PC-3 (cell line): Measurements from ENCODE around the gene ZNF768. TPM values are rescaled to one million over a fixed set of nuclear protein-coding genes. Genes with fewer than 3 reads are reported as not detected.

Source experiments
- ATAC-seq: fragments of 200-7000 bp; cut with Tn5 transposase; 2 replicates; pipeline ENCODE4 v1.9.1; 2020; ENCODE audit warnings: mild to moderate bottlenecking, moderate library complexity
- BruUV-seq: library from RNA; stranded (reverse); fragments of 400-500 nt; replicated peaks from 2 replicates; lab custom pipeline; 2021; lab: Mats Ljungman, UMichigan
- CTCF ChIA-PET: fragments of 300-600 bp; sonication (Branson Sonifier 250); formaldehyde crosslinking; loops from one replicate; lab custom pipeline; 2022; ENCODE audit warnings: antibody characterized with exemption; lab: Charles Lee
- POLR2A ChIA-PET: fragments of 300-600 bp; sonication (Branson Sonifier 250); formaldehyde crosslinking; loops from one replicate; lab custom pipeline; 2022; ENCODE audit warnings: antibody characterized with exemption; ENCODE audit not compliant: unreplicated experiment; lab: Charles Lee
- DNase-seq: peaks from one replicate; pipeline ENCODE4 v3.0.0-alpha.2; 2015
- H2AFZ ChIP-seq: fragments of 300-600 bp; sonication (generic); 2 replicates; pipeline ENCODE4 v1.6.0; 2016; ENCODE audit warnings: antibody characterized with exemption, low read length
- H3F3A ChIP-seq: fragments of 300-600 bp; sonication (generic); one replicate; pipeline ENCODE4 v1.6.0; 2017; ENCODE audit warnings: antibody characterized with exemption, low read length, control low read depth, mild to moderate bottlenecking; ENCODE audit not compliant: unreplicated experiment
- H3K27ac ChIP-seq: fragments of 300-600 bp; sonication (generic); 2 replicates; pipeline ENCODE4 v1.5.1; 2016; ENCODE audit warnings: mild to moderate bottlenecking, low read length
- H3K27me3 ChIP-seq: fragments of 300-600 bp; sonication (generic); 2 replicates; pipeline ENCODE4 v1.6.1; 2016; ENCODE audit warnings: low read length, mixed read lengths
- H3K36me3 ChIP-seq: fragments of 300-600 bp; sonication (generic); 2 replicates; pipeline ENCODE4 v1.6.1; 2016; ENCODE audit warnings: low read depth, mixed run types, low read length, mixed read lengths
- H3K4me1 ChIP-seq: fragments of 300-600 bp; sonication (generic); 2 replicates; pipeline ENCODE4 v1.5.1; 2016; ENCODE audit warnings: low read length; ENCODE audit not compliant: insufficient read depth
- H3K4me2 ChIP-seq: fragments of 300-600 bp; sonication (generic); 2 replicates; pipeline ENCODE4 v1.6.0; 2016; ENCODE audit warnings: low read length
- H3K4me3 ChIP-seq: fragments of 300-600 bp; sonication (generic); 2 replicates; pipeline ENCODE4 v1.5.1; 2016; ENCODE audit warnings: mild to moderate bottlenecking, low read length, mixed read lengths
- H3K79me2 ChIP-seq: fragments of 300-600 bp; sonication (generic); 2 replicates; pipeline ENCODE4 v1.6.1; 2017; ENCODE audit warnings: low read length, mixed read lengths
- H3K9ac ChIP-seq: fragments of 300-600 bp; sonication (generic); 2 replicates; pipeline ENCODE4 v1.6.0; 2016; ENCODE audit warnings: mild to moderate bottlenecking, low read length
- H3K9me2 ChIP-seq: fragments of 300-600 bp; sonication (generic); replicated peaks from 2 replicates; pipeline ENCODE4 v1.6.1; 2016; ENCODE audit warnings: mixed run types, low read length, mixed read lengths
- H3K9me3 ChIP-seq: fragments of 300-600 bp; sonication (generic); 2 replicates; pipeline ENCODE4 v1.6.1; 2016; ENCODE audit warnings: low read length, mixed read lengths
- H4K20me1 ChIP-seq: fragments of 300-600 bp; sonication (generic); 2 replicates; pipeline ENCODE4 v1.6.1; 2016; ENCODE audit warnings: low read length, mixed read lengths
- EZH2 ChIP-seq: fragments of 300-600 bp; sonication (generic); IDR thresholded peaks from one replicate; pipeline ENCODE4 v1.6.1; 2017; ENCODE audit warnings: antibody characterized with exemption, mild to moderate bottlenecking, low read length; ENCODE audit not compliant: unreplicated experiment
- EZH2phosphoT487 ChIP-seq: fragments of 300-600 bp; sonication (generic); IDR thresholded peaks from 2 replicates; pipeline ENCODE4 v1.6.1; 2018; ENCODE audit warnings: mild to moderate bottlenecking, antibody characterized with exemption, low read length, borderline replicate concordance
- intact Hi-C: fragments of 100-400 bp; cut with micrococcal nuclease; formaldehyde crosslinking; loops from 2 replicates; pipeline ENCODE4 v1.9.0; 2023
- microRNA-seq: library from miRNA; unstranded; fragments of <30 nt; microRNA quantifications from one replicate; pipeline ENCODE4 v1.1.0, GENCODE V29; 2020; ENCODE audit not compliant: unreplicated experiment
- total RNA-seq: library from RNA; depleted of rRNA; stranded (reverse); fragments of >200 nt; gene quantifications from 2 replicates; pipeline ENCODE4 v1.2.3, GENCODE V29; 2014; rRNA removed
- TF ChIP-seq, protein P1 (sequence below): fragments of 300-600 bp; sonication (generic); conservative IDR thresholded peaks from 2 replicates; pipeline ENCODE4 v1.5.1; 2017; ENCODE audit warnings: antibody characterized with exemption, low read depth, mild to moderate bottlenecking, low read length

The ZNF768 gene
- total RNA-seq, 1 experiment from 2014 or later: 31.2 TPM

GRCh38 chr16:30474684-30475083 lies 51.7 kb downstream of the ZNF768 start:
- Histone ChIP-seq H3K9me3 (no peaks in the 10 kb centered on the region), H3K9ac (no peak overlapping the region), H3K27ac (no peak overlapping the region), H3K36me3 (no peaks in the 10 kb centered on the region), H3K27me3 (no peaks in the 10 kb centered on the region), H3F3A (no peaks in the 10 kb centered on the region), H3K79me2 (no peaks in the 10 kb centered on the region), H3K9me2 (no peaks in the 10 kb centered on the region), H4K20me1 (no peaks in the 10 kb centered on the region), H3K4me3 (no peak overlapping the region), H2AFZ (no peak overlapping the region), H3K4me2 (no peak overlapping the region), H3K4me1 (no peaks in the 10 kb centered on the region)
- CTCF ChIA-PET: no interaction called here
- POLR2A ChIA-PET: no interaction called here
- intact Hi-C loops: no loop called here
- DNase-seq (no peak), ATAC-seq (no peak)
- TF ChIP-seq, protein P1, sequence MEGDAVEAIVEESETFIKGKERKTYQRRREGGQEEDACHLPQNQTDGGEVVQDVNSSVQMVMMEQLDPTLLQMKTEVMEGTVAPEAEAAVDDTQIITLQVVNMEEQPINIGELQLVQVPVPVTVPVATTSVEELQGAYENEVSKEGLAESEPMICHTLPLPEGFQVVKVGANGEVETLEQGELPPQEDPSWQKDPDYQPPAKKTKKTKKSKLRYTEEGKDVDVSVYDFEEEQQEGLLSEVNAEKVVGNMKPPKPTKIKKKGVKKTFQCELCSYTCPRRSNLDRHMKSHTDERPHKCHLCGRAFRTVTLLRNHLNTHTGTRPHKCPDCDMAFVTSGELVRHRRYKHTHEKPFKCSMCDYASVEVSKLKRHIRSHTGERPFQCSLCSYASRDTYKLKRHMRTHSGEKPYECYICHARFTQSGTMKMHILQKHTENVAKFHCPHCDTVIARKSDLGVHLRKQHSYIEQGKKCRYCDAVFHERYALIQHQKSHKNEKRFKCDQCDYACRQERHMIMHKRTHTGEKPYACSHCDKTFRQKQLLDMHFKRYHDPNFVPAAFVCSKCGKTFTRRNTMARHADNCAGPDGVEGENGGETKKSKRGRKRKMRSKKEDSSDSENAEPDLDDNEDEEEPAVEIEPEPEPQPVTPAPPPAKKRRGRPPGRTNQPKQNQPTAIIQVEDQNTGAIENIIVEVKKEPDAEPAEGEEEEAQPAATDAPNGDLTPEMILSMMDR: no peak
- TF ChIP-seq EZH2phosphoT487 (no peak), EZH2 (no peak)
- no TSS peak for BruUV-seq

- BruUV-seq: no TSS peak
- Histone ChIP-seq H3K36me3 (no peaks in the 10 kb centered on the region), H3K9me3 (no peaks in the 10 kb centered on the region), H3K4me3 (no peak overlapping the region), H4K20me1 (no peaks in the 10 kb centered on the region), H3K4me2 (no peak overlapping the region), H3K27ac (no peak overlapping the region), H3K27me3 (no peaks in the 10 kb centered on the region), H3K79me2 (no peaks in the 10 kb centered on the region), H3K9ac (no peak overlapping the region), H3K9me2 (no peaks in the 10 kb centered on the region), H3K4me1 (no peaks in the 10 kb centered on the region), H3F3A (no peaks in the 10 kb centered on the region), H2AFZ (no peak overlapping the region)
- TF ChIP-seq, protein P1: no peak
- TF ChIP-seq EZH2phosphoT487 (no peak), EZH2 (no peak)
- ChIA-PET CTCF (no interaction called here), POLR2A (interaction anchor here (0.5 kb wide), 1 partner anchor 9 kb away, joined by 3 read pairs; no protein-coding TSS in a partner anchor)
- no peak for ATAC-seq
- intact Hi-C loops: no loop called here
- no peak for DNase-seq
These were observed 52.3 kb downstream of the ZNF768 start for GRCh38 chr16:30474074-30474452.

Small RNA genes within 50 kb of the gene (microRNA-seq; reads per million reads assigned to microRNA genes)
- gene MIR4518: not detected

Other genes with a start within 250 kb of the ZNF768 start
- 30.0 and 43.3 TPM in 2 replicates for gene CD2BP2, start 171.3 kb downstream of the ZNF768 start, total RNA-seq
- gene TBC1D10B, start 156.1 kb downstream of the ZNF768 start, total RNA-seq: 36.0 and 52.4 TPM in 2 replicates
- gene MYL11, start 151.8 kb downstream of the ZNF768 start, total RNA-seq: not detected in 2 replicates
- gene SEPTIN1, start 144.0 kb downstream of the ZNF768 start, total RNA-seq: 0.55 TPM in 1 of 2 replicates, not detected in the other
- gene ZNF48, start 131.1 kb downstream of the ZNF768 start, total RNA-seq: 8.9 and 14.2 TPM in 2 replicates
- 3.6 and 4.3 TPM in 2 replicates for gene ZNF771, start 119.0 kb downstream of the ZNF768 start, total RNA-seq
- 63.1 and 64.1 TPM in 2 replicates for gene DCTPP1, start 96.5 kb downstream of the ZNF768 start, total RNA-seq
- 8.4 and 16.8 TPM in 2 replicates for gene SEPHS2, start 80.7 kb downstream of the ZNF768 start, total RNA-seq
- gene ITGAL, start 53.8 kb downstream of the ZNF768 start, total RNA-seq: not detected in 2 replicates
- 7.9 and 8.9 TPM in 2 replicates for gene ZNF747, start 8.3 kb upstream of the ZNF768 start, total RNA-seq
- 8.1 and 12.8 TPM in 2 replicates for gene ZNF764, start 31.8 kb upstream of the ZNF768 start, total RNA-seq
- 5.5 and 14.3 TPM in 2 replicates for gene ZNF688, start 45.1 kb upstream of the ZNF768 start, total RNA-seq
- gene ZNF785, start 59.1 kb upstream of the ZNF768 start, total RNA-seq: 4.9 and 5.0 TPM in 2 replicates
- gene ZNF689, start 83.8 kb upstream of the ZNF768 start, total RNA-seq: 6.0 and 6.9 TPM in 2 replicates
- gene PRR14, start 124.4 kb upstream of the ZNF768 start, total RNA-seq: 9.6 and 14.5 TPM in 2 replicates
- 22.2 and 35.0 TPM in 2 replicates for gene FBRS, start 131.9 kb upstream of the ZNF768 start, total RNA-seq
- gene SRCAP, start 172.6 kb upstream of the ZNF768 start, total RNA-seq: 19.0 and 29.6 TPM in 2 replicates
- gene PHKG2, start 221.9 kb upstream of the ZNF768 start, total RNA-seq: 28.6 and 30.9 TPM in 2 replicates
- gene CFAP119, start 235.5 kb upstream of the ZNF768 start, total RNA-seq: 8.6 and 9.6 TPM in 2 replicates
- gene RNF40, start 235.8 kb upstream of the ZNF768 start, total RNA-seq: 64.1 and 80.2 TPM in 2 replicates